NCI-H146 treated with DMSO at 0.1 percent for 48 hours (cell line): ENCODE data around the gene EXOSC6.
"Not testable (repeated sequence)": the region's sequence is repeated elsewhere in the genome, so short reads cannot be mapped to it uniquely, and the experiment has no call there.

ENCODE experiments used
- DNase-seq: peaks from one replicate; lab custom pipeline; 2025; ENCODE audit not compliant: unreplicated experiment; lab: John Stamatoyannopoulos, UW

Gene EXOSC6

DNA sequence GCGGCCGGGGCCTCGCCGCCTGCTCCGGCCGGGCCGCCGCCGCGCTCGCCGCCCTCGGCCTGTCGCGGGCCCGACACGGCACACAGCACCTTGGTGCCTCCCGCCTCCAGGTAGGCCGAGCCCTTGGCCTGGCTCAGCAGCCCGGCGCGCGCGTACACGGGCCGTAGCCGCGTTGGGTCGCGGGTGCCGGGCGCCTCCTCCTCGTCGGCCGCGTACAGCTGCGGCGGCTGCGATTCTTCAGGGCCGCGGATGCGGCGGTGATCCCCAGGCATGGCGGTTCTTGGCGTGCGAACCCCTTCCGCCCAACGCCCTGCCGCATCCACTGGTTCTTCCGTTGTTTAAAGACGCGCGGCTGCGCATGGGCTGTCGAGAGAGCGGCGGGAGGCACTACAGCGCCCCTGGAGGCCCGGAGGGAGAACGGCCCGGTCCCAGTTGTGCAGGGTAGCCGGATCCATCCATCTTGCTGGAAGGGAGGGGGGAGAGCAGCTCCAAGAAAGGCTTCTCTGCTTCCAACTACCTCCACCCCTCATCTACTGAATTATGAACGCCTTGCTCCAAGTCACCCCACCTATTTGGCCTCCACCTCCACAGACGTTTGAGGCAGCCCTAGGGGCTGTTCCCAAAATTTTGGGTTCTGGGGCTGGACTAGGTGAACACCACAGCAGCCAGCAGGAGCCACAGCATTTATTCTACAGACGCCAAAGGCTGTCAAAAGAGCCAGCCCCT lies at the start of gene EXOSC6:
Gene EXOSC6, minus strand, starts transcription at position 312 of the 726 bp plus-strand sequence. Its CDS starts 40 bp downstream, at position 272.
- peak; percentile 76 for DNase-seq

DNA sequence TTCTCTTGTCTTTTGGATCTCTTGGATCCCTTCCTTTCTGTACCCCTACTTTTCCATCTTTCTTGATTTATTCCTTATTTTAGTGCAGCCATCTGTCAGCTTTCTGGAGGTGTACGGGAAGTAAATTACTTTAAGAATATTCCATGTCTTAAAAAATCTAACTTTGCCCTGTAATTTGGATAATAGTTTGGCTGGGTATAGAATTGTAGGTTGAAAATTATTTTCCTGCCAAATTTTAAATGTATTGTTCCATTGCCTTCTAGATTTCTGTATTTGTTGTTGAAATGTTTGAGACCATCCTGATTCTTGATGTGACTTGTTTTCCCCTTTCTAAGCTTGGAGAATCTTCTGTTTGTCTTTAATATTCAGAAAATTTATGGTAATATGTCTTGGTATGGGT lies 49.4 kb upstream of the EXOSC6 start:
- no peak for DNase-seq

DNA sequence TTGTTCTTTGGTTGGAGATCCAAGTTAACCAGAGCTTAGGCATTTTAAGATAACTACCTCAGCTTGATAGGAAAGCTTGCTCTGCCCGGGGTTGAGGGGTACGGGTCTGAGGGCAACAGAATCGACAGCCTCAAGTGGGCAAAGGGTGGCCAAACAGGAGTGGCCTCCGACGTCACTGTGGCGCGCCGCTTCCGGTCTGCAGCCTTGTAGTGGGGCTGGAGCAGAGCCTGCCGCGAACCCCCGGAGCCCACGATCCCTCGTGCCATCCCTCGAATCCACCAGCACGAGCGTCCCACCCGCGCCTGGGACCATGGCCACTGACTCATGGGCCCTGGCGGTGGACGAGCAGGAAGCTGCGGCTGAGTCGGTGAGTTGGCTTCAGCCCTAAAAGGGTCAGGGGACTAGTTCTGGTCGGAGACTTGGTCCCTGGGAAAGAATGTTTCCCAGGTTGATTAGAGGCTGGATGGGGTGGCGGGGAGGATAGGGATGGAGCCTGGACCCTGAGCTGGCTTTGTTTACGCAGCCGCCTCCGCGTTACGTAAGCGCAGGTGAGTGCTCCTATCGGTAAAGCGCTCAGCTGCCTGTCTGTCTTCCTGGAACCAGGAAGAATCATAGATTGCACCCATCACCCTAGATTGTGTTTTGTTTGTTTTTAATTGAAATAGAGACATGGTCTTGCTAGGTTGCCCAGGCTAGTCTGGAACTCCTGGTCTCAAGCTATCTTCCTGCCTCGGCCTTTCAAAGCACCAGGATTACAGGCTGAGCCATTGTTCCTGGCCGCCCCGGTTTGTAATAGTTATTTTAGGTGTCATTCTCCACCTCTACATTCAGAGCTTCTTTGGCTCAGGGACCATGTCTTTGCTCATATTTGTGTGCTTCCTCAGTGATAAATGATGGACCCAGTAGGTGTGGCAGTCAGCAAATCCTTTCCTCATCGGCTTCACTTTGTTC lies 47.5 kb upstream of the EXOSC6 start, which contains the start of gene DDX19B:
Gene DDX19B, plus strand, starts transcription at position 199 of the 951 bp plus-strand sequence. Its CDS starts 112 bp downstream, at position 311.
- peak; percentile 30 for DNase-seq

DNA sequence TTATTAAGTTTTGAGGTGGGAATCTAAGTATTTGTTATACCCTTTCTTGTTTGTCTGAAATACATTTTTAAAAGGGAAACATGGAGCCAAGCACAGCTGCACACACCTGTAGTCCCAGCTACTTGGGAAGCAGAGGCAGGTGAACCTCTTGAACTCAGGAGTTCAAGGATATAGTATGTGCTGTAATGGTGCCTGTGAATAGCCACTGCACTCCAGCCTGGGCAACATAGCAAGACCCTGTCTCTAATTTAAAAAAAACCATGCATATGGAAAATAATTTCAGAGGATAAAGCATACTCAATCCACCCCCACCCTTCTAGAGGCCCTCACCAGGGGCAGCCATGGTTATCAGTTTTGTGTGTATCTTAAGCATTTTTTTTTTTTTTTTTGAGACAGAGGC lies 43.9 kb upstream of the EXOSC6 start:
- no peak for DNase-seq

DNA sequence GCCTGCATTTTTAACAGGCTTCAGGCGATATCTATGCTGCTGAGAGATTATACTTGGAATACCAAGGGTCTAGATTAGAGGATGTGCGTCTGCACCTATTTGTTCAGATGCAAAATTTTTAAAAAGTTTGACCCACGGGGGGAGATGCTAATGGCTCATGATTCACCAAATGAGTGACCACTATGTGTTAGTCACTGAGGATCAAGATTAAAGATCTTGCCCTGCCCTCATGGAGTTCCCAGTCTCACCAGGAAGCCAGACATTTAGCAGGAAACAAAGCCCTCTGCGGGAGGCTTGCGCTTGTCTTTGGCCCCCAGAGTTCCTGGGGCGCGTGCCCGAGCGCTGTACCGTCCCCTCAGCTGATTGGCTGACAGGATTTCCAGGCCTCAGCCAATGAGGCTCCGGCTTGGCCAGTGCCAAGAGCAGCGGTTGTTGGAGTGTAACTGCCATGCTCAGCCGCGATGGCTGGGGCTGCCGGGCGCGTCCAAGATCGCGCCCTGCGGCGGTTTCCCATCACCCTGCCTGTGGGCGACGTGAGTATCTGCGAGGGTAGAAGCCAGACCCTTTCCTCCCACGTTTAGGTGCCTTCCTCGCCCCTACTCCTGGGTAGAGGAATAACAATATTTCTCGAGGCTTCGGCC lies 42.8 kb upstream of the EXOSC6 start:
- no peak for DNase-seq

DNA sequence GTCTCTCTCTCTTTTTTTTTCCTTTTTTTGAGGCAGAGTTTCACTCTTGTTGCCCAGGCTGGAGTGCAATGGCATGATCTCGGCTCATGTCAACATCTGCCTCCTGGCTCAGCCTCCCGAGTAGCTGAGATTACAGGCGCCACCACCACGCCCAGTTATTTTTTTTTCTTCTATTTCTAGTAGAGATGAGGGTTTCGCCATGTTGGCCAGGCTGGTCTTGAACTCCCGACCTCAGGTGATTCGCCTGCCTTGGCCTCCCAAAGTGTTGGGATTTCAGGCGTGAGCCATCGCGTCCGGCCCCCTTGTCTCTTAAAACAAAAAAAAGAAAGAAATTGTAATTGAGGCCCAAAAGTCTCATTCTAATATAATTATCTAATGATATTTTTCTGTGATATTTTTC lies 40.4 kb upstream of the EXOSC6 start:
- DNase-seq: not testable (repeated sequence)

DNA sequence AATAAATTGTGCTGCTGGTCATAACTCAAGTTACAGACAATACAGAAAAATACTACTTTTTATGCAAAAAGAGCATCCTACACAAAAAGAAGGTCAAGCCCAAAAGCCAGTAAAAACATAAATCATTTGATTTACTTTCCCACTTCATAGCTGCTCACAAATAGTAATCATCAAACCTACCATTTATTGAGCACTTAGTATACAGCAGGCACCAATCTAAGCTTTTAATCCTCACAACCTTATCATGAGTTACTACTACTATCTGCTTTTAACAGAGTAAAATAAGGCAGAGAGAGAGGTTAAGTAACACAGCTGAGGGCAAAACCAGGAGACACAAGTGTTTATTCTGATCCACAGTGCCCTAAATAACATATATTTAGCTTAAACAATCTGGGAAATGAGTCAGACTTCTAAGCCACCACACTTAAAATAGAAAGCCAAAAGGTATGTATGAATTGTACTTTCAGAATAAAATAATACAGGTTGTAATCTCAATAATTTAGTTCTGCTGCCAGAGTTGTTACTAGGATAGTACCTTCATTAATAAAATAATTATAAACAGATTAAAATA lies 39.3 kb upstream of the EXOSC6 start:
- DNase-seq: no peak

DNA sequence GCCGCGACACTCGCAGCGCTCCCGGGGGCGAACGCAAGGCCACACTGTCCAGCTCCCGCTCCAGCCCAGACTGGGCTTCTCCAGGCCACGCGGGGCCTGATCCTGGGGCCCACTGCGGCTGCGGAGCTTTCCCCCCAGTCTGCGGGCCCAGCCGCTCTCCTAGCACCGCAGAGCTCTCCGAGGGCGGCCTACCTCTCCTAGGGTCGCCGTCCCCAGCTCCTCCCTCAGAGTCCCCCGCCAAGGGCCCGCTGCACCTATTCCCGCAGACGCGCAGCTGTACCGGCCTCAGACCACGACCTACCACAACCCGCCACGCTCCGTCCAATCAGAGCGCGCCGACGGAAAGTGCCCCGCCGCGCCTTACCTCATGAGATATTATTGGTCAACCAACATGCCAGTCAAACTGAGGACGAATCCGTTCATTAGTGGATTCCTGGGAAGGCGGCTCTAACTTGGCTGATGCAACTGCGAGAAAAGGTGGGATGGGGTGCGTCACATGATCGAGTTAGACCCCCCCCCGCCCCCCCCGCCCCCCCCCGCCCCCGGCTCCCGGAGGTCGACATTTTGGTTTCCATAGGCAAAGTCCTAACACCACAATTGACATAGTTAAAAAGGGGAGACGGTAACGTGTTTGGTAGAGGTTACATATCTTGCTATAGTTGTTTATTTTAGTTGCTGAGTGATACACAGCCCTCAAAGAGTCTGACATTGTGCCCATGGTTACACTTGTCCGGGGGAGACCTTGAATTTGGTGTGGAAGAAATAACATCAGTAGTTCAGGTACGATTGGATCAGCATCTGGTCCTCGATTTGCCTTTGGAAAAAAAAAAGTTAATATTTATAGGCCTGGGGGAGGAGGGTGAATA lies 37.7 kb upstream of the EXOSC6 start, which contains the start of gene AARS1:
Gene AARS1, minus strand, starts transcription at position 278 of the 866 bp plus-strand sequence. CDS start 6,743 bp downstream, outside the sequence.
- DNase-seq: peak; percentile 92

DNA sequence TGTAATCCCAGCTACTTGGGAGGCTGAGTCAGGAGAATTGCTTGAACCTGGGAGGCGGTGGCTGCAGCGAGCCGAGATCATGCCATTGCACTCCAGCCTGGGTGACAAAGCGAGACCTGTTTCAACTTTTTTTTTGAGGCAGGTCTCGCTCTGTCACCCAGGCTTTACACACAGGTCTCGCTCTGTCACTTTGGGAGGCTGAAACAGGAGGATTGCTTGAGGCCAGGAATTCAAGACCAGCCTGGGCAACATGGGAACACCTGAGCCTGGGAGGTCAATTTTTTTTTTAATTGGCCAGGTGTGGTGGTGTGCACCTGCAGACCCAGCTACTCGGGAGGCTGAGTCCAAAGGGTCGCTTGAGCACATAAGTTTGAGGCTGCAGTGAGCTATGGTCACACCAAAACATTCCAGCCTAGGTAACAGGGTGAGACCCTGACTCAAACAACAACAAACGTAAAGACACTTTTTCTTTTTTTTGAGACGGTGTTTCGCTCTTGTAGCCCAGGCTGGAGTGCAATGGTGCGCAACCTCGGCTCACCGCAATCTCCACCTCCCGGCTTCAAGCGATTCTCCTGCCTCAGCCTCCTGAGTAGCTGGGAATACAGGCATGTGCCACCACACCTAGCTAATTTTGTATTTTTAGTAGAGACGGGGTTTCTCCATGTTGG lies 35.7 kb upstream of the EXOSC6 start:
- DNase-seq: not testable (repeated sequence)

DNA sequence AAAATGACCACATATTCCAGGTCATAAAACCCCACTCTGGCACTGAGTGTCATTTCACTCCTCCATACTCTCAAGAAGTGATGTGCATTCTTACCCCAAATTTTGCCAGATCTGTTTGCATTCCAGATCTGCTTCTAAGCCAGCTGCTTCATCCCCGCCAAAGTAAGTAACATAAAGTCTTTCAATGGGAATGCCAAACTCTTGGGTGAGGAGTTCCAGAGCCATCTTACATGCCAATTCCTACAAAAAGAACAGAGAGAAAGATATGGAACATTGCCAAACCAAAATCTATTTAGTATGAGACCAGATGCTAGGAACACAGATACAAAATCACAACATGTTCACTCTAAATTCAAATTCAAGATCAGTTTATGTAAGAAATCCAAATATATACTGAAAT lies 24.7 kb upstream of the EXOSC6 start:
- no peak for DNase-seq

DNA sequence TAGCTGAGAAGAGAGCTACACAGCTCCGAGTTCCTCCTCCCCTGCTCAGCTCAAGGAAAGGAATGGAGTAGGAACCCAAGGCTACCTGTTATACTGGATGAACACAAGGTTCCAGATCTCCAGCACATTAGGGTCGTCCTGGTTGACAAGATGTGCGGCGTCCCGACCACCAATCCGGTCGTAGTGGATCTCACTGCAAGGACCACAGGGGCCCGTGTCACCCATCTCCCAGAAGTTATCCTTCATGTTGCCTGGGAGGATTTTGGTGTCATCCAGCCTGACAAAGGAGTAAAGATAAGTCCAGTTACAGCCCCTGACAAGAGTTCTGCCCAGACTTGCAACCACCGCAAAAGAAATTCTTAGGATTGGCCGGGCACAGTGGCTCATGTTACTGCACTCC lies 20.0 kb upstream of the EXOSC6 start:
- no peak for DNase-seq

DNA sequence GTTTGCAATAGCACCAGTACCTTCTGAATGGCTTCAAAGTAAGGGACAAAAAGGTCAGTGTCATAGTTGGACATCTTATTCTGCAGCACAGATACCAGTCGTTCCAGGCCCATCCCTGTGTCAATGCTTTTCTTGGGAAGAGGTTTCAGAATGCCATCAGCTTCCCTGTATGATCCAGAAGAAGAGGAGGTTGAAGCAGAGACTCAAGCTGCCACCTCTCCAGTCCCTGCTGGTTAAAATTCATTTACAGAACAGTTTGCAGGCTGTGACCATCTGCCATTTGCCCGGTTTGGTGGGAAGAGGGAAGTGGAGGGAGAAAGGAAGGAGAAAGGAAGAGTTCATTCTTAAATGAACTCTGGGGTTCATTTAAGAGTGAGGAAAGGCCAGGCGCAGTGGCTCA lies 18.4 kb upstream of the EXOSC6 start:
- no peak for DNase-seq

DNA sequence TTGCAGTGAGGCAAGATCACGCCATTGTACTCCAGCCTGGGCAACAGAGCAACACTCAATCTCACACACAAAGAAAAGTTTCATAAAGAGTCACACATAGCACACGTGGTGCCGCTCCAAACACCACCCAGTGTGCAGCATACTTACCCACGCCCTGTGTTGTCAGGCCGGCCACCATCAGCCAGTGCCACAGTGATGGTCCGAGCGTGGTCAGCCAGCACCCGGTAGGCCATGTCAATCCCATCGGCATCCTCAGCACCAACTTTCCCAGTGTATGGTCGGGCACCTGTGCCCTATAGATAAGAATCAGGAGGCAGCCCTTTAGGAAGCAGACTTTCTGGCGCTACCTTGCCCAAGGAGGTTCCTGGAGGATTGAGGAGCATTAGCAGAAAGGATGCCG lies 17.7 kb upstream of the EXOSC6 start:
- no peak for DNase-seq

DNA sequence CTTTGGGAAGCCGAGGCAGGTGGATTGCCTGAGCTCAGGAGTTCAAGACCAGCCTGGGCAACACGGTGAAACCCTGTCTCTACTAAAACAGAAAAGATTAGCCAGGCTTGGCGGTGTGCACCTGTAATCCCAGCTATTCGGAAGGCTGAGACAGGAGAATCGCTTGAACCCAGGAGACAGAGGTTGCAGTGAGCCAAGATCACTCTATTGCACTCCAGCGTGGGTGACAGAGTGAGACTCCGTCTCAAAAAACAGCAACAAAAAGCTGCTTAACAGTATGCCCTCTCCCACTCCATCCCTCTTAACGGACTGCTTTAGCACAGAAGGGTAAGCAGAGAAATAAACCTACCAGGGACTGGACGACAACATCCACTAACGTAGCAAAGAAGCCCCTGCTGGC lies 16.2 kb upstream of the EXOSC6 start:
- DNase-seq: not testable (repeated sequence)

DNA sequence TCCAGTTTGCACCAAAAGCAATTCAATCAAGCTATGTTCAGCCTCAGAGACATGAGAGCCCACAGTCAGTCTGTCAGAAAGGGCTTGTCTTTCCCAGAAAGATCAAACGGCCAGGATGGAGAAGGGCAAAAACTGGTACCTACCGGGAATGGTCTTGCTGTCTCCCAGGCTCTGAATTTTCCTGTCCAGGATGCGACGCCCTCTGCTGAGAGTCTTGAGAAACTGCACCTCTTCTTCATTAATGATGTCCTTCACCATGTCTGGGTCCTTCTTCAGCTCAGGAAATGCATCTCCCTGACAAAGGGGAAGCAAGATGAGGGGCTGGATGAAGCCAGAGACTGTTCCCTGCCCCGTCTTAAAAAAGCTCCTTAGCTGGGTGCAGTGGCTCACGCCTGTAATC lies 15.8 kb upstream of the EXOSC6 start:
- DNase-seq: peak; percentile 1

DNA sequence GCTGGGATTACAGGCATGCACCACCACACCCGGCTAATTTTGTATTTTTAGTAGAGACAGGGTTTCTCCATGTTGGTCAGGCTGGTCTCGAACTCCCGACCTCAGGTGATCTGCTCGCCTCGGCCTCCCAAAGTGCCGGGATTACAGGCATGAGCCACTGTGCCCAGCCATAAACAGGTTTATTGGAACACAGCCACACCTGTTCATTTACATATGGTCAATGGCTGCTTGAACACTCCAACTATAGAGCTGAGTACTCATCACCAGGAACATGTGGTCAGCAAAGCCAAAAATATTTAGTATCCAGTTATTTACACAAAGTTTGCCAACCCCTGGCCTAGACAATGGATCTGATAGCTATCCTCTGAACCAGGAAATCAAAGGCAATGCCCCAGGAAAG lies 8.2 kb upstream of the EXOSC6 start:
- DNase-seq: not testable (repeated sequence)

DNA sequence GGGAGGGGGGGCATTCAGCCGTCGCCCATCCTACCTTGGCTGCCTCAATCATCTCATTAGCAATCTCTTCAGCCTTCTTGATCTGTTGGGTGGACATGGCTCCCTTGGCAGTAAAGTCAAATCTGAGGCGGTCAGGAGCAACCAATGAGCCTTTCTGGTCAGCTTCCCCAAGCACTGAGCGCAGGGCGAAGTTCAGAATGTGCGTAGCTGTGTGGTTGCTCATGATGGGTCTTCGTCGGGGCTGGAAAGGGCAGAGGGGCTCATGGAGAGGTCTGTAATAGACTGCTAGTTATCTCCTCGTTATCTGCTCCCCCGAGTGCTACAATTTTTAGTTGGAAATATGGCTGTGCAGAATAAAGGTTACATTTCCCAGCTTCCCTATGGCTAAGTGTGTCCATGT lies 7.2 kb upstream of the EXOSC6 start:
- no peak for DNase-seq

DNA sequence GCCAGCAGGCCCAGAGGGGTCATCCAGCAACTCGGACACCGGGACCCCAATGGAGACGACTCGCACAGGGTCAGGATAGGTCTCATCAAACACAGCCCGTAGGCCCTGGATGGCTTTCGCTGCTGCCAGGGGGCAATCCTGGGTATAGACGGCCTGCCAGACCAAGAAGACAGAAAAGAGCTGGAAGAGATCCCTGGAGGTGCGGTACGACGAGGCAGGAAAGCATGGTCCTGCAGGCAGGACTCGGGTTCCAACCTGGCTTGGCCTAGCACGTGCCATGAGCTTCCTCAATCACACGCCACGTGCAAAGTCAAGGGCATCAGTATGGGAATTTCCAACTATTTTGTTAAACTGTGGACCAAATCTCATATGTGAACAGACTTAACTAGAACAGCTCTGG lies 6.3 kb upstream of the EXOSC6 start:
- no peak for DNase-seq

DNA sequence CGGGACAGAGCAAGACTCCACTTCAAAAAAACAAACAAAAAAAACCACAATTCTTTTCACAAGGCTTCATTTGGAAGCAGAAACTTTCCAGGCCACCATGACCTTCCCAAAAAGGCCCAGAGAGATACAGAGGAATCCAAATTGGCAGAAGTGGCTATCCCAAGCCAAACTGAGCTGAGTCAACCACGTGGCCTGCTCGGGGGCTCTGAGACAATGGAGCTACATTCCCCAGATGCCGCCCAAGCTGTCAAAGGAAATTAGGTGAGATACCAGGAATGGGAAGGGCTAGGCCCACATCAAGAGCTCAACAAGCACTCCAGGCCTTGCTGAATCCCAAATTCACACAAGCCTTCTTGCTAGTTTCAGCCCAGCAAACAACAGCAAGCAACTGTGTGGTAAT lies 5.7 kb upstream of the EXOSC6 start:
- no peak for DNase-seq

DNA sequence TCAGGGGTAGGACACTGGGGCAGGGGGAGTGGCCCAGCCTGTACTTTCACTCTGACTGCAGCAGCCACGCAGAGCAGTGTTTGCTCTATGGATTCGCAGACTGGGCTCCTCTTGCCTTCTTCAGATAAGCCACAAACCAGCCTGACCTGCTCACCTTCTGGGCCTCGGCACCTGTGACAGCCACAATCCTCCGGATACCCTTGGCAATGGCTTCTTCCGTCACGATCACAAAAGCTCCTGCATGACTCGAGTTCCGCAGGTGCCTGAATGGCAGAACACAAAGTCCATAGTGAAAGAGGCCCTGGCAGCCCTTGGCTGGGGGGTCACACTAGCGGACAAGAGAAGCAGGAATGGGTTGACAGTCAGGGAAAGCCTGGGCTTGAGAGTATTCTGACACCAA lies 3.8 kb upstream of the EXOSC6 start:
- no peak for DNase-seq
